Keratinocyte (primary cell): ENCODE measurements around the gene GDPD2. TPM values are rescaled to one million over a fixed set of nuclear protein-coding genes. Genes with fewer than 3 reads are reported as not detected.

ENCODE experiments used
- DNase-seq: peaks from one replicate; pipeline ENCODE4 v3.0.0-alpha.2; 2011; ENCODE audit warnings: low read depth, missing footprints, low spot score
- FAIRE-seq: peaks from 2 replicates; lab custom pipeline; 2011; peaks lifted over from hg19 to GRCh38; lab: Jason Lieb, UNC
- H2AFZ ChIP-seq: 2 replicates; pipeline ENCODE4 v1.6.0; 2012; ENCODE audit warnings: low read length, control low read depth, inconsistent platforms; ENCODE audit not compliant: control insufficient read depth
- H3K27ac ChIP-seq: 2 replicates; pipeline ENCODE4 v1.5.1; 2011; ENCODE audit warnings: low read length; ENCODE audit not compliant: control insufficient read depth, insufficient read depth
- H3K27me3 ChIP-seq: 3 replicates; pipeline ENCODE4 v1.6.0; 2011; ENCODE audit warnings: low read length; ENCODE audit not compliant: control insufficient read depth, insufficient read depth; ENCODE audit errors: extremely low read depth
- H3K36me3 ChIP-seq, 2 experiments: 2 replicates in 1 of 2; 3 replicates in 1 of 2; pipeline ENCODE4 v1.5.1; 2011; ENCODE audit warnings: low read length in 2 of 2, mild to moderate bottlenecking in 1 of 2; ENCODE audit not compliant: control insufficient read depth in 2 of 2, insufficient read depth in 2 of 2; ENCODE audit errors: extremely low read depth in 1 of 2
- H3K4me1 ChIP-seq: 3 replicates; pipeline ENCODE4 v1.5.1; 2011; ENCODE audit warnings: low read length; ENCODE audit not compliant: control insufficient read depth, insufficient read depth; ENCODE audit errors: extremely low read depth
- H3K4me2 ChIP-seq: 3 replicates; pipeline ENCODE4 v1.6.0; 2011; ENCODE audit warnings: low read depth, low read length; ENCODE audit not compliant: control insufficient read depth, insufficient read depth; ENCODE audit errors: extremely low read depth
- H3K4me3 ChIP-seq, 3 experiments: fragments of 200-600 bp in 1 of 3; sonication (generic) in 1 of 3; 2 replicates in 2 of 3; 3 replicates in 1 of 3; pipeline ENCODE4 v1.5.1; 2011 to 2016; ENCODE audit warnings: low read length in 3 of 3, mild to moderate bottlenecking in 3 of 3, control low read depth in 2 of 3, inconsistent platforms in 1 of 3, low read depth in 1 of 3, mixed read lengths in 1 of 3, mixed run types in 1 of 3, moderate library complexity in 1 of 3; ENCODE audit not compliant: control insufficient read depth in 2 of 3, insufficient read depth in 2 of 3; ENCODE audit errors: extremely low read depth in 1 of 3
- H3K79me2 ChIP-seq: 2 replicates; pipeline ENCODE4 v1.6.0; 2012; ENCODE audit warnings: low read length; ENCODE audit not compliant: control insufficient read depth, insufficient read depth
- H3K9ac ChIP-seq: 3 replicates; pipeline ENCODE4 v1.6.0; 2011; ENCODE audit warnings: low read length; ENCODE audit not compliant: control insufficient read depth, insufficient read depth; ENCODE audit errors: extremely low read depth
- H3K9me1 ChIP-seq: 3 replicates; pipeline ENCODE4 v1.6.0; 2011; ENCODE audit warnings: low read length; ENCODE audit not compliant: control insufficient read depth, insufficient read depth; ENCODE audit errors: extremely low read depth
- H3K9me3 ChIP-seq: 2 replicates; pipeline ENCODE4 v1.5.1; 2012; ENCODE audit warnings: low read depth, low read length; ENCODE audit not compliant: control insufficient read depth
- H4K20me1 ChIP-seq: 3 replicates; pipeline ENCODE4 v1.6.0; 2011; ENCODE audit warnings: low read length; ENCODE audit not compliant: control insufficient read depth, insufficient read depth; ENCODE audit errors: extremely low read depth
- CTCF ChIP-seq, 3 experiments: IDR thresholded peaks in 1 of 3; conservative IDR thresholded peaks in 1 of 3; optimal IDR thresholded peaks in 1 of 3; 2 replicates in 2 of 3; 3 replicates in 1 of 3; pipeline versions ENCODE3 to v1.5.1; 2011; ENCODE audit warnings: low read length in 3 of 3, mild to moderate bottlenecking in 3 of 3, moderate library complexity in 2 of 3, control low read depth in 1 of 3, inconsistent platforms in 1 of 3; ENCODE audit not compliant: insufficient read depth in 2 of 3; ENCODE audit errors: extremely low read depth in 1 of 3
- EZH2 ChIP-seq: IDR thresholded peaks from one replicate; pipeline ENCODE4 v1.6.1; 2012; ENCODE audit warnings: inconsistent platforms, mild to moderate bottlenecking, low read length, moderate library complexity
- dilution Hi-C: fragments of 300-500 bp; cut with MboI; formaldehyde crosslinking; loops from one replicate; pipeline ENCODE4 v1.7.0; 2020; ENCODE audit warnings: low sequenced_read_pairs; ENCODE audit not compliant: extremely low pct_ligation_motif_present
- polyA plus RNA-seq, 5 experiments: library from polyadenylated mRNA; depleted of rRNA in 3 of 5; stranded (reverse) in 3 of 5; stranded (forward) in 1 of 5; unstranded in 1 of 5; fragments of >200 nt; gene quantifications; 1 replicate in 1 of 5; 2 replicates in 3 of 5; 3 replicates in 1 of 5; pipeline versions ENCODE4 v1.2.1 to v1.2.3, GENCODE V29; 2011 to 2012; ENCODE audit warnings: missing spikeins in 2 of 5, low read depth in 1 of 5, low replicate concordance in 1 of 5

The GDPD2 gene
- polyA plus RNA-seq, 1 donor (not counting 4 experiments of a cell fraction or from before 2014, with no cell fraction given) = 7.2 TPM

GRCh38 chrX:70433848-70434351, 10.8 kb downstream of the GDPD2 start:
- Histone ChIP-seq H3K27me3 (no peaks in the 10 kb centered on the region), H3K4me1 (peaks cover 20% of the 10 kb centered on the region), H3K4me3 (peak overlapping the region; percentile 48 to 83 (median 69)), H4K20me1 (no peaks in the 10 kb centered on the region), H3K79me2 (no peaks in the 10 kb centered on the region), H3K9me1 (no peaks in the 10 kb centered on the region), H3K36me3 (no peaks in the 10 kb centered on the region), H3K4me2 (peak overlapping the region; percentile 76), H3K9me3 (peaks cover 1% of the 10 kb centered on the region), H3K27ac (peak overlapping the region; percentile 60), H3K9ac (peak overlapping the region; percentile 69), H2AFZ (peak overlapping the region; percentile 93)
- TF ChIP-seq CTCF (optimal IDR thresholded peaks at IDR 0.05 in 1 of 3, IDR thresholded peaks at IDR 0.05 in 1 of 3, conservative IDR thresholded peaks at IDR 0.05 in 1 of 3; ENCODE audit: extremely low read depth in 1 of 3, insufficient read depth in 2 of 3, low read length in 3 of 3) (peak in 2 of 3 experiments; percentile 53 to 85), EZH2 (no peak)
- dilution Hi-C loops = no loop called here
- FAIRE-seq (no peak), DNase-seq (no peak)

GRCh38 chrX:70434352-70434866, 11.3 kb downstream of the GDPD2 start:
- H3K4me1 ChIP-seq = peaks cover 25% of the 10 kb centered on the region
- dilution Hi-C loops = no loop called here
- peak overlapping the region; percentile 60 for H3K27ac ChIP-seq
- H4K20me1 ChIP-seq = no peaks in the 10 kb centered on the region
- no peaks in the 10 kb centered on the region for H3K9me1 ChIP-seq
- no peak for FAIRE-seq
- no peaks in the 10 kb centered on the region for H3K27me3 ChIP-seq
- H3K79me2 ChIP-seq = no peaks in the 10 kb centered on the region
- no peak for DNase-seq
- peak overlapping the region; percentile 69 for H3K9ac ChIP-seq
- no peaks in the 10 kb centered on the region for H3K36me3 ChIP-seq
- peak overlapping the region; percentile 93 for H2AFZ ChIP-seq
- H3K4me3 ChIP-seq = peak overlapping the region; percentile 48 to 83 (median 69)
- TF ChIP-seq CTCF (optimal IDR thresholded peaks at IDR 0.05 in 1 of 3, IDR thresholded peaks at IDR 0.05 in 1 of 3, conservative IDR thresholded peaks at IDR 0.05 in 1 of 3; ENCODE audit: extremely low read depth in 1 of 3, insufficient read depth in 2 of 3, low read length in 3 of 3) (no peak), EZH2 (no peak)
- peaks cover 1% of the 10 kb centered on the region for H3K9me3 ChIP-seq
- H3K4me2 ChIP-seq = peak overlapping the region; percentile 76
